ENCODE measurements around the gene OLFM2. TPM values are rescaled to one million over a fixed set of nuclear protein-coding genes. Genes with fewer than 3 reads are reported as not detected.

OLFM2 gene
- total and polyA plus RNA-seq, 2 of the 4 experiments (the other 2 are of a cell fraction): 2.7 to 5.1 TPM

GRCh38 chr19:9912551-9913236 lies 23.6 kb downstream of the OLFM2 start (continued):
- no peak for TF ChIP-seq USF2 (IDR thresholded peaks at IDR 0.05; ENCODE audit: low read depth, low read length)

GRCh38 chr19:9911524-9912185 lies 24.7 kb downstream of the OLFM2 start:
- in situ Hi-C loops (cut with MboI; ENCODE audit: low sequenced_read_pairs): loop anchor here (5.0 kb wide), 1 partner anchor 39 kb away; no protein-coding TSS in a partner anchor
- intact Hi-C loops (cut with micrococcal nuclease): loop anchor here (5.0 to 10.0 kb wide), 2 partner anchors 287 to 774 kb away; partner anchors contain the start of gene ZNF561
- TF ChIP-seq USF2 (IDR thresholded peaks at IDR 0.05; ENCODE audit: low read depth, low read length) (no peak), CHD1 (IDR thresholded peaks at IDR 0.05; ENCODE audit: low read depth, low read length) (no peak), RCOR1 (IDR thresholded peaks at IDR 0.05; ENCODE audit: insufficient replicate concordance, low read length) (no peak), RAD21 (IDR thresholded peaks at IDR 0.05; ENCODE audit: low read length) (no peak), CEBPB (IDR thresholded peaks at IDR 0.05; ENCODE audit: low read depth, low read length) (no peak), NFE2L2 (IDR thresholded peaks at IDR 0.05; ENCODE audit: low read depth, low read length) (no peak), POLR2A (IDR thresholded peaks at IDR 0.05; ENCODE audit: low read depth, low read length) (no peak), CTCF (conservative IDR thresholded peaks at IDR 0.05; ENCODE audit: low read depth, low read length) (no peak), MXI1 (IDR thresholded peaks at IDR 0.05; ENCODE audit: borderline replicate concordance, low read depth, low read length) (no peak), MAZ (IDR thresholded peaks at IDR 0.05; ENCODE audit: borderline replicate concordance, low read depth, low read length) (no peak)

More at GRCh38 chr19:9911524-9912185, 24.7 kb downstream of the OLFM2 start:
- Histone ChIP-seq H3K9me3 (ENCODE audit: control insufficient read depth, insufficient read depth, low read length) (no peaks in the 10 kb centered on the region), H2AK9ac (replicated peaks; ENCODE audit: low read depth, low read length, poor library complexity) (no peak overlapping the region), H2BK5ac (ENCODE audit: low read depth, low read length, poor library complexity, severe bottlenecking) (no peak overlapping the region), H3K9me1 (ENCODE audit: insufficient read depth, low read length) (0 out of 2 replicates have a peak, but pooled peaks cover 6% of the 10 kb centered on the region), H3K4me1 (ENCODE audit: control insufficient read depth, insufficient read depth, low read length) (peaks cover 2% of the 10 kb centered on the region; the same call in 1 of the 2 replicates), H2AFZ (replicated peaks; ENCODE audit: low read length, poor library complexity) (no peak overlapping the region), H4K20me1 (ENCODE audit: insufficient read depth, low read length) (no peaks in the 10 kb centered on the region), H3K4me3 (ENCODE audit: insufficient read depth, low read depth, low read length) (no peak overlapping the region), H3K36me3 (ENCODE audit: control insufficient read depth, insufficient read depth, low read length) (no peaks in the 10 kb centered on the region), H3K4me2 (ENCODE audit: low read depth, low read length) (no peak overlapping the region), H2BK15ac (ENCODE audit: low read depth, low read length) (no peak overlapping the region), H2BK120ac (ENCODE audit: low read depth, low read length) (no peak overlapping the region), H3K4ac (ENCODE audit: low read depth, low read length) (no peak overlapping the region), H3K27me3 (ENCODE audit: control insufficient read depth, insufficient read depth, low read length) (peaks cover 16% of the 10 kb centered on the region), H4K8ac (ENCODE audit: low read depth in 2 of 2, low read length in 2 of 2) (no peak overlapping the region), H2BK20ac (ENCODE audit: low read depth, low read length) (no peak overlapping the region), H3K56ac (ENCODE audit: extremely low read depth, insufficient read depth, low read length) (no peak overlapping the region), H3K27ac (ENCODE audit: insufficient read depth, low read length) (no peak overlapping the region), H3K79me1 (ENCODE audit: low read depth in 1 of 2, low read length in 2 of 2) (no peaks in the 10 kb centered on the region), H4K91ac (ENCODE audit: insufficient read depth, low read depth, low read length) (no peak overlapping the region), H3K18ac (ENCODE audit: low read depth, low read length) (no peak overlapping the region), H3K14ac (replicated peaks; ENCODE audit: low read depth, low read length) (no peak overlapping the region), H4K5ac (ENCODE audit: low read depth, low read length) (no peak overlapping the region), H3K23ac (ENCODE audit: low read depth, low read length) (no peak overlapping the region; the same call in 1 of the 2 replicates), H2AK5ac (ENCODE audit: low read depth, low read length) (no peak overlapping the region), H3K9ac (ENCODE audit: low read depth, low read length) (no peak overlapping the region)
- DNase-seq: no peak
- WGBS, 2 experiments (ENCODE audit: extremely low coverage in 2 of 2, insufficient read length in 1 of 2): 88% methylated on average over 3 of the region's 6 CpGs; no CpG with 5 or more reads in 1 of the 2 experiments
- no peak for ATAC-seq (ENCODE audit: low read depth)
- ChIA-PET POLR2A (ENCODE audit: unreplicated experiment) (interaction anchor here (1.0 kb wide), 1 partner anchor 11 kb away, joined by 4 read pairs; no protein-coding TSS in a partner anchor), CTCF (interaction anchor here (0.6 kb wide), 1 partner anchor 11 kb away, joined by 3 read pairs; no protein-coding TSS in a partner anchor)
- no TSS peak for BruUV-seq (replicated peaks)
- dilution Hi-C loops (cut with HindIII; ENCODE audit: low sequenced_read_pairs, unreplicated experiment): no loop called here
